GM19395 (cell line): ENCODE data around the gene XPR1.
"Not testable (repeated sequence)": the region's sequence is repeated elsewhere in the genome, so short reads cannot be mapped to it uniquely, and the experiment has no call there.

Source experiments
- ATAC-seq: cut with Tn5 transposase; IDR thresholded peaks from one replicate; pipeline ENCODE4 v1.9.1; 2021; ENCODE audit warnings: mild to moderate bottlenecking, moderate library complexity; ENCODE audit not compliant: unreplicated experiment

Gene XPR1

GRCh38 chr1:180831507-180831906, 199.7 kb downstream of the XPR1 start:
- ATAC-seq: not testable (repeated sequence)

- ATAC-seq: not testable (repeated sequence)
These were observed 201.4 kb downstream of the XPR1 start for GRCh38 chr1:180833180-180833579.

- no peak for ATAC-seq
These were observed 204.6 kb downstream of the XPR1 start for GRCh38 chr1:180836449-180836848.

- ATAC-seq: no peak
These were observed 205.2 kb downstream of the XPR1 start for GRCh38 chr1:180837020-180837419.

GRCh38 chr1:180838535-180838934, 206.7 kb downstream of the XPR1 start:
- no peak for ATAC-seq

- no peak for ATAC-seq
These were observed 207.7 kb downstream of the XPR1 start for GRCh38 chr1:180839547-180839946.

- no peak for ATAC-seq
These were observed 209.6 kb downstream of the XPR1 start for GRCh38 chr1:180841415-180841814.

- ATAC-seq: no peak
These were observed 210.2 kb downstream of the XPR1 start for GRCh38 chr1:180842052-180842451.

GRCh38 chr1:180842491-180843275, 210.9 kb downstream of the XPR1 start:
- no peak for ATAC-seq

- no peak for ATAC-seq
These were observed 213.5 kb downstream of the XPR1 start for GRCh38 chr1:180845352-180845751.

- ATAC-seq: no peak
These were observed 216.4 kb downstream of the XPR1 start for GRCh38 chr1:180848191-180848590.

GRCh38 chr1:180849031-180849775, 217.4 kb downstream of the XPR1 start:
- peak; percentile 85 for ATAC-seq

- ATAC-seq: no peak
These were observed 220.4 kb downstream of the XPR1 start for GRCh38 chr1:180851995-180852887.

GRCh38 chr1:180854001-180854400, 222.2 kb downstream of the XPR1 start:
- no peak for ATAC-seq

GRCh38 chr1:180854456-180854855, 222.6 kb downstream of the XPR1 start:
- no peak for ATAC-seq

- not testable (repeated sequence) for ATAC-seq
These were observed 226.3 kb downstream of the XPR1 start for GRCh38 chr1:180857947-180858725.

- no peak for ATAC-seq
These were observed 227.5 kb downstream of the XPR1 start for GRCh38 chr1:180859306-180859705.

- ATAC-seq: no peak
These were observed 228.7 kb downstream of the XPR1 start for GRCh38 chr1:180860535-180860934.

- no peak for ATAC-seq
These were observed 230.5 kb downstream of the XPR1 start for GRCh38 chr1:180862305-180862704.

- ATAC-seq: no peak
These were observed 231.4 kb downstream of the XPR1 start for GRCh38 chr1:180863158-180863775.
